ENCODE data around the gene ARL6IP4.

ARL6IP4 gene

GRCh38 chr12:122977153-122977552 is 3.3 kb upstream of the ARL6IP4 start:
- DNase-seq (ENCODE audit: low read depth) = no peak
- no peak overlapping the region for H3K4me3 ChIP-seq (ENCODE audit: low read depth, low read length)

GRCh38 chr12:122977655-122978392 is 2.7 kb upstream of the ARL6IP4 start:
- H3K4me3 ChIP-seq (ENCODE audit: low read depth, low read length) = no peak overlapping the region

DNA sequence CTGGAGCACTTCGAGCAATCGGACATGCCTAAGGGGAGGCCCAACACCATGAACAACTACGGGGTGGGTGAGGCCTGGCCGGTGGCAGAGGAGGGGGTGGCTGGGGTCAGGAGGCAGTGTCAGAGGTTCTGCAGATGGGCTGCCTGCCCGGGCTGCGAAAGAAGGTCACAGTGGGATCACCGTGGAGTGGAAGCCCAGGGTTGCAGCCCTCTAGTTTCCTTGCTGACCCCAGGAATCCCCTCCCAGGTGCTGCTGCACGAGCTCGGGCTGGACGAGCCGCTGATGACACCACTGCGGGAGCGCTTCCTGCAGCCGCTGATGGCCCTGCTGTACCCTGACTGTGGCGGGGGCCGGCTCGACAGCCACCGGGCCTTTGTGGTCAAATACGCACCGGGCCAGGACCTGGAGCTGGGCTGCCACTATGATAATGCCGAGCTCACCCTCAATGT is 1.9 kb upstream of the ARL6IP4 start:
- no peak for DNase-seq (ENCODE audit: low read depth)
- no peak overlapping the region for H3K4me3 ChIP-seq (ENCODE audit: low read depth, low read length)

More at GRCh38 chr12:122977655-122978392, 2.7 kb upstream of the ARL6IP4 start:
- no peak for DNase-seq (ENCODE audit: low read depth)

DNA sequence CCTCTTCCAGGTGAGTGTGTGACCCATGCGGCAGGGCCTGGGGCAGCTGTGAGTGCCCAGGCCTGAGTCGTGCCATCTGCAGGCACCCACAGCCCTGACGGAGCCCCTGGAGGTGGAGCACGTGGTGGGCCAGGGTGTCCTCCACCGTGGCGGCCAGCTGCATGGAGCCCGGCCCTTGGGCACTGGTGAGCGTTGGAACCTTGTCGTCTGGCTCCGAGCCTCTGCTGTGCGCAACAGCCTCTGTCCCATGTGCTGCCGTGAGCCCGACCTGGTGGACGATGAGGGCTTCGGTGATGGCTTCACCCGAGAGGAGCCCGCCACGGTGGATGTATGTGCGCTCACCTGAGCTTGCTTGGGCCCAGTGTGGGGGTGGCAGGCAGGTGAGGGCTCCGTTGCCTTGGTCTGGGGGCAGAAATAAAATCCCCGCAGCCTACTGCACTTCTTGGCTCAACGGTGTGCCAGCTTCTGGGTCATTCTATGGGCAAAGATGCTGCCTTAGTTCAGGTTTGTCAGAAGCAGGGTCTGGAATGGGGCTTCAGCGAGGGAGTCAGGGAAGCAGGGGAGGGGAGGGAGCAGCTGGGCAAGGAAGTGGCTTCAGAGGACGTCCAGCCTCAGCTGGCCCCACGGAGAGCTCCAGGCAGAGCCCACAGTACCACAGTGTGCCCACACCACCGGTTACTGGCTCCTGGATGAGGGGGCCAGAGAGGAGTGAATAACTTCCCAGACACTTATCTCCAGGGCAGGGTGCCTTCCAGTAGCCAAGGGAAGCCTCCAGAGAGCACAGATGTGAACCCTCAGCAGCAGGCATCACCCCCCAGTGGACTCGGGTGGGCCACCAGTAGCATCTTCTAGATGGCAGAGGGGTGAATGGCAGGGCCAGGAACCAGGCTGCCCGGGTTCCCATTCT is 1.2 kb upstream of the ARL6IP4 start:
- DNase-seq (ENCODE audit: low read depth) = no peak
- peak overlapping the region; percentile 80 for H3K4me3 ChIP-seq (ENCODE audit: low read depth, low read length)

DNA sequence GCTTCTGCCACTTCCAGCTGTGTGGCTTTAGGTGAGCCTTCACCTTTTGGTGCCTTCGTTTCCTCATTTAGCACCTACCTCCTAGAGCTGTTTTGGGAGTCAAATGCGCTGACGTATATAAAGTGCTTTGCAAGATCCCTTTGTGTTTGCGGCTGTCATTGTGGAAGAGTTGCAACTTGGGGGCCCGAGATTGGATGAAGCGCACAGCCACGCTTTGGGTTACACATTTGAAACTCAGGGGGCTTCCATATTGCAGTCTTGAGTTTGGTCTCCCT is 636 bp upstream of the ARL6IP4 start:
- no peak for DNase-seq (ENCODE audit: low read depth)
- H3K4me3 ChIP-seq (ENCODE audit: low read depth, low read length) = peak overlapping the region; percentile 80

DNA sequence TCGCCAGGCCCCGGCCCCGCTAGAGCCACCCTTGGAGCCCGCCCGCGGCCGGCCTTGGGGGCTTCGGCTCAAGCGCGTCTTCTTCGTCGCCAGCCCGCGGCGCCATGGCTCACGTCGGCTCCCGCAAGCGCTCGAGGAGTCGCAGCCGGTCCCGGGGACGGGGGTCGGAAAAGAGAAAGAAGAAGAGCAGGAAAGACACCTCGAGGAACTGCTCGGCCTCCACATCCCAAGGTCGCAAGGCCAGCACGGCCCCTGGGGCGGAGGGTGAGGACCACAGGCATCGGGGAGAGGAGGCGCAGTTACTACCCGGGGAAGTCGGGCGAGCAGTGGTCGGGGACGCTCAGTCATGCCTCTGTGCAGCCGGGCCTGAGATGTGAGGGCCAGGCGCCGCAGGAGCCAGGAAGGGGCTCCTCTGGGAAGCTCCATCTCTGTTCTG is 573 bp downstream of the ARL6IP4 start:
- DNase-seq (ENCODE audit: low read depth) = no peak
- peak overlapping the region; percentile 80 for H3K4me3 ChIP-seq (ENCODE audit: low read depth, low read length)

- no peak for DNase-seq (ENCODE audit: low read depth)
These were observed 1.4 kb downstream of the ARL6IP4 start for GRCh38 chr12:122981587-122982476.

GRCh38 chr12:122982477-122982815 is 2.0 kb downstream of the ARL6IP4 start:
- no peak for DNase-seq (ENCODE audit: low read depth)
- peak overlapping the region; percentile 80 for H3K4me3 ChIP-seq (ENCODE audit: low read depth, low read length)

More at GRCh38 chr12:122981587-122982476, 1.4 kb downstream of the ARL6IP4 start:
- H3K4me3 ChIP-seq (ENCODE audit: low read depth, low read length) = peak overlapping the region; percentile 80

- H3K4me3 ChIP-seq (ENCODE audit: low read depth, low read length) = no peak overlapping the region
- no peak for DNase-seq (ENCODE audit: low read depth)
These were observed 2.7 kb downstream of the ARL6IP4 start for GRCh38 chr12:122982963-122983788.

DNA sequence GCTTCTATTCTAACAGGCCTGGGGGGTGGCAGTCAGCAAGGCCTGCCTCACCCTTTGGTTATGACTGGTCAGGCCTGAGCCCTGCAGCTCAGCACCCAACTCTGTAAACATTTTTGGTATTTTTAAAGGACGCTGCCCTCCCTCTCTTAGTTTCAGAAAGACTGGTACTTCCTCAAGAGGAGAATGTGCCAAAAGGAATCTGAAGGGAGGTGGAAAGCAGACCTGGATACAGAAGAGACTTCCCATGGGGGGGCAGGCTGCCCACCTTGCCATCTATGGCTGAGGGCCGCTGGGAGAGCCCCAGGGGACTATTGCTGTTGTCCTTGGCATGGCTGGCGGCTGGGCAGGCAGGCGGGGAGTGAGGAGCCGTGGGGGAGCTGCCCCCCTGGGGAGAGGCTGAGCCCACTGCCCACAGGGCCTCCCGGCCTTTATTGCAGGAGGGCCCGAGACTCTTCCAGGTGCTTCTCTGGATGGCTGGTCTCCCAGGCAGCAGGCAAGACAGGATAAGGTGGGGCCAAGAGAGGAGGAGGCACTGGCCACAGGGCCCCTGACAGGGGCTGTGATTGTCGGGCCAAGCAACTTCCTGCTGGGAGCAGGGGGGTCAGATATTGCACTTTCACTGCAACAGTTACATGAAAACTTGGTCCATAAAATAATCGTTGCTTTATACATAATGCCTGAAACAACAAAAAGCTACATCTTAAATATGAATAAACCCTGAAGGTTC is 3.5 kb downstream of the ARL6IP4 start:
- no peak for DNase-seq (ENCODE audit: low read depth)
- no peak overlapping the region for H3K4me3 ChIP-seq (ENCODE audit: low read depth, low read length)

DNA sequence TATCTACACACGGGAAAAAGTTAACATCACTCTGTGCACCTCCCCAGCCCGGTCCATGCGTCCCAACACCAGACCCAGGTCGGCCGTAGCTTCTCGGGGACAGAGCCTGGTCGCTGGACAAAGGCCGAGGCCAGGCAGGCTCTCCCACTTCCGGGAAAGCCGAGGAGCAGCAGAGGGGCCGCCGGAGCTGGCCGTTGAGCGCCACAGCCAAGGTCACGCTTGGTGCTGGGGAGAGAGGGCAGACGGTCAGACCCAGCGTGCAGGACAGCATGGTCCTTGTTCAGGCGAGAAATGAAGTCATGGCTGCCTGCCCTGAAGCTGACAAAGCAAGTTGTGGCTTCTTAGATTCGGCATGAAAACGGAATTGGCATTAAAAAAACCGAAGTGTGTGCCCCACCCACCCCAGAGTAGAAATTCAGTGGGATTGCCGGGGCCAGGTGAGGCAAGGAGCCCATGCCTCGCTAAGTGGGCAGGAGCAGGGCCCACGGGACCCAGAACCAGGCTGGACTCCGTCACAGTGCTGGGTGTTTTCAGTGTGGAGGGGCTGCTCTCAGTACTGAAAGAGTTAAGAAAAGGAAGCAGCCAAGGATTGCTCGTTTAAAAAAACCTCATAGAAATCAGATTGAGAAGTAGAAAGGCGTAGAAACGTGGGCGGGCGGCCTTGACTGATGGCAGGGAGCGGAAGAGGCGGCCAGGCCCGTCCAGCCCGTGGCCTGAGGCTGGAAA is 4.3 kb downstream of the ARL6IP4 start:
- no peak overlapping the region for H3K4me3 ChIP-seq (ENCODE audit: low read depth, low read length)
- DNase-seq (ENCODE audit: low read depth) = no peak

DNA sequence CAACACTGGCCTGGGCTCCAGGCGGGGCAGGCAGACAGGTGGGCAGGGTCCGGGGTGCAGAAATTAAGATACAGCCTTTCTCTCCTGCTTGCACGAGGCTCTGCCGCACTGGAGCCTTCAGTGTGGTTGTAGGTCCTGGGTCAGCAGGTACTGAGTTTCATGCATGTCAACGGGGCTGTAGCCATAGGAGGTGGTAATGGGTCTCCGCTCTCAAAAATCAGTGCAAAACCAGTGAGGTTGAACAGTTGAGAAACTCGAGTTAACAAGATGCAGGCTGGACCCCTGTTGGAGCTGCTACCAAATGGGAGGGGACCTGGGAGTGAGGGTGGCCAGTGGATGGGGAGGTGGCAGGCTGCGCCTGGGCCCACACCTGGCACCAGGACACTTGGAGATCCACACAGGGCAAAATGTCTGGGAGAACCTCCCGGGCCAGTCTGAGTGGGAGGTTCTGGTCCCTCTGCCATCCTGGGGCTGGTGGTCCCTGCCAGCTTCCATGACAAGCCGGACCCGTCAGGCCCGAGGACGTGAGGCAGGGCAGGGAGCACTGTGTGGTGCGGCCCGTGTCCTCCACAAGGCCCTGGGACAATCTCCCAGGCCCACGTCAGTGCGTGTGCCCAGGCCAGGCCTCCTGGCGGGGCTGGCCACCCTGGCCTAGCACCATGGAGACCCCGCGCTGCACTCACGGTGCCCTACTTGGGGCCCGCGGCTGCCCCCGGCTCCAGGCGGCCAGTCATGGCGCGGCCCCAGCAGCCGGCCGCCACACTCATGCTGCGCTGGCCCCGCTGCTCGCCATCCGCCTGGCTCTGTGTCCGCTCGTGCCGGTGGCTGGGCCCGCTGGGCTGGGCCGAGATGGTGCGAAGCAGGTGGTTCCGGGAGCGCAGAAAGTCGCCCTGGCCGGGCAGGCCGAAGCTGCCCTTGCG is 5.1 kb downstream of the ARL6IP4 start:
- no peak for DNase-seq (ENCODE audit: low read depth)
- no peak overlapping the region for H3K4me3 ChIP-seq (ENCODE audit: low read depth, low read length)

DNA sequence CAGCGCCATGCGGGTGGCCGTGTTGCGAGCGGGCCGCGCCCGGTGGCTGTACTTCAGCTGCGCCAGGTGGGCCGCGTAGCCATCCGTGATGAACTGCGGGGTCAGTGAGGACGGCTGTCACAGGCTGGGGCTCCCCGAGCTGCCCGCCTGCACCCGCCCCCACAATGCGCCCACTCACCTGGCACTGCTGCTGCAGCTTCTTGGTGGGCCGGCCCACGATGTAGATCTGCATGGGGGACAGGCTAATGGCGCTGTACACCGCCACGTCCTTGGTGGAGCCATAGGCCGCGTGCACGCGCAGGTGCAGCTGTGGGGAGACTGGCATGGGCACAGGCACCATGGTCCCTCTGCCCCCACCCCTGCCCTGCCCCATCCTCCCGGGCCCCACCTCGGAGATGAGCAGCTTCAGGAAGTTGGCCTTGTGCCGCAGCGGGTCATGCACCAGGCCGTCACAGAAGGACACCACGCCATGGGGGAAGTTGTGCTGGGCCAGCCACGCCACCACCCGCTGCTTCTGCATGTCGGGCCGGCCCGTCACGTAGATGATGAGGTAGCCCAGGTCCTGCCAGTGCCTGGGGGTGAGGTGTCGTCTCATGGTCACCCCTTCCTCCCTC is 5.9 kb downstream of the ARL6IP4 start:
- no peak for DNase-seq (ENCODE audit: low read depth)
- H3K4me3 ChIP-seq (ENCODE audit: low read depth, low read length) = no peak overlapping the region

GRCh38 chr12:122987086-122987951 is 6.8 kb downstream of the ARL6IP4 start:
- no peak overlapping the region for H3K4me3 ChIP-seq (ENCODE audit: low read depth, low read length)
- DNase-seq (ENCODE audit: low read depth) = no peak

GRCh38 chr12:122988036-122988435 is 7.6 kb downstream of the ARL6IP4 start:
- DNase-seq (ENCODE audit: low read depth) = no peak
- no peak overlapping the region for H3K4me3 ChIP-seq (ENCODE audit: low read depth, low read length)

Measured in skeletal muscle cell (primary cell).